Gastrocnemius medialis (tissue), 4 donors: ENCODE results near the gene TNIP2.

Experiments used
- POLR2A ChIP-seq, 2 donors: fragments of 450-650 bp; IDR thresholded peaks; one replicate each; pipeline ENCODE4 v1.6.1; 2017; ENCODE audit warnings: antibody characterized with exemption in 2 of 2, mild to moderate bottlenecking in 2 of 2, moderate library complexity in 2 of 2
- TF ChIP-seq, protein P1 (sequence below), 5 experiments: fragments of 450-650 bp in 3 of 5; fragments of 200-600 bp in 2 of 5; sonication (generic) in 2 of 5; IDR thresholded peaks in 4 of 5; conservative IDR thresholded peaks in 1 of 5; 1 replicate in 4 of 5; 2 replicates in 1 of 5; pipeline ENCODE4 v1.5.1; 2016 to 2019; ENCODE audit warnings: antibody characterized with exemption in 5 of 5, mild to moderate bottlenecking in 3 of 5, moderate library complexity in 3 of 5

DNA sequence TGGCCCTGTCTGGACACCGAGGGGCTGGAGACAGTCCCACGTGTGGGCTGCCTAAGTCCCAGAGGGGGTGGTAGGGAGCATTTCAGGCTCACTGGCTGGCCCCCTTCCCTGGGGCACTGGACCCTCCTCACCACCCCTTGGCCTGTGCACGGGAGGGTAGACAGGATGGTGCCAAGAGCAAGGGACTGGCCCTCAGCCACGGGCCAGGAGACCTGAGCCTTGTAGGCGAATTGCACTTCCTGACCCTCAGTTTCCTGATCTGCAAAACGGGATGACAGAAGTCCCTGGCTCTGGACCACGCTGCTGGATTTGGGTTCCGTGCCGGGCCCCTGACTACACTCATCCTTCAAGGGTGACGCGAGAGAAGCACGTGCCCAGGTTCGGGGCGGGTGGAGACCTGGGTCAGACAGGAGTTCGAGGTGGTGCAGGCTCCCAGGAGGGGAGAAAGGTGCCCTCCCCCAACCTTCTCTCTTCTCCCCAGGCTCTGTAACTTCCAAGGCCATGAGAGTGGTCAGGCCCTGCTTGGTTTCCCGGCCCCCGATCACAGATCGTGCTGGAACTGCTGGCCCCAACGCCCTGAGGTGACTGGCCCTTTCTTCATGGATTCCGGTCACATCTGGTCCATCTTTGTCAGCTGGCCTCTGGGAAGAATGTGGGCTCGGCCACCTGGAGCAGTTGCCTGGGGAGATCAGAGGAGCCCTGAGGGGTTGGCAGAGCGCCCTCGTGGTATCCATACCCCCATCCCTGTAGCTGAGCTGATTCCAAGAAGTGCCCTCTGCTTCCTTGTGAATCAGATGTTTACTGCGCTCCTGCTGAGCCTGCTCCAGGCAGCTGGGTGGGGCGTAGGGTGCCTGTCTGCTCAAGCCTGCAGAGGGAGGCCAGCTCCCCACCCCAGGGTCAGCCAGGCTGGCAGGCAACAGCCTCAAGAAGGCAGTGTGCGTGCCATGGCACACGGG is 40.0 kb upstream of the TNIP2 start:
- TF ChIP-seq, protein P1, sequence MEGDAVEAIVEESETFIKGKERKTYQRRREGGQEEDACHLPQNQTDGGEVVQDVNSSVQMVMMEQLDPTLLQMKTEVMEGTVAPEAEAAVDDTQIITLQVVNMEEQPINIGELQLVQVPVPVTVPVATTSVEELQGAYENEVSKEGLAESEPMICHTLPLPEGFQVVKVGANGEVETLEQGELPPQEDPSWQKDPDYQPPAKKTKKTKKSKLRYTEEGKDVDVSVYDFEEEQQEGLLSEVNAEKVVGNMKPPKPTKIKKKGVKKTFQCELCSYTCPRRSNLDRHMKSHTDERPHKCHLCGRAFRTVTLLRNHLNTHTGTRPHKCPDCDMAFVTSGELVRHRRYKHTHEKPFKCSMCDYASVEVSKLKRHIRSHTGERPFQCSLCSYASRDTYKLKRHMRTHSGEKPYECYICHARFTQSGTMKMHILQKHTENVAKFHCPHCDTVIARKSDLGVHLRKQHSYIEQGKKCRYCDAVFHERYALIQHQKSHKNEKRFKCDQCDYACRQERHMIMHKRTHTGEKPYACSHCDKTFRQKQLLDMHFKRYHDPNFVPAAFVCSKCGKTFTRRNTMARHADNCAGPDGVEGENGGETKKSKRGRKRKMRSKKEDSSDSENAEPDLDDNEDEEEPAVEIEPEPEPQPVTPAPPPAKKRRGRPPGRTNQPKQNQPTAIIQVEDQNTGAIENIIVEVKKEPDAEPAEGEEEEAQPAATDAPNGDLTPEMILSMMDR (IDR thresholded peaks at IDR 0.05 in 4 of 5, conservative IDR thresholded peaks at IDR 0.05 in 1 of 5) = no peak
- no peak for TF ChIP-seq POLR2A (IDR thresholded peaks at IDR 0.05)
